MM.1S (cell line): ENCODE measurements around the gene NOSIP.

Source experiments
- DNase-seq: peaks from one replicate; pipeline ENCODE4 v3.0.0-alpha.2; 2015
- H2AFZ ChIP-seq: fragments of 300-600 bp; sonication (generic); 2 replicates; pipeline ENCODE4 v1.6.0; 2016; ENCODE audit warnings: antibody characterized with exemption, low read length
- H3F3A ChIP-seq: fragments of 300-600 bp; sonication (generic); 2 replicates; pipeline ENCODE4 v1.6.1; 2016; ENCODE audit warnings: mild to moderate bottlenecking, antibody characterized with exemption, low read length, moderate library complexity, mixed read lengths; ENCODE audit not compliant: insufficient read depth
- H3K27ac ChIP-seq: fragments of 300-600 bp; sonication (generic); 2 replicates; pipeline ENCODE4 v1.5.1; 2016; ENCODE audit warnings: mild to moderate bottlenecking, low read length
- H3K27me3 ChIP-seq: fragments of 300-600 bp; sonication (generic); replicated peaks from 2 replicates; pipeline ENCODE4 v1.6.0; 2016; ENCODE audit warnings: low read length; ENCODE audit not compliant: insufficient read depth
- H3K36me3 ChIP-seq: fragments of 300-600 bp; sonication (generic); replicated peaks from 2 replicates; pipeline ENCODE4 v1.6.1; 2016; ENCODE audit warnings: mild to moderate bottlenecking, low read length, mixed read lengths; ENCODE audit not compliant: insufficient read depth
- H3K4me1 ChIP-seq: fragments of 300-600 bp; sonication (generic); 2 replicates; pipeline ENCODE4 v1.6.1; 2016; ENCODE audit warnings: low read length, mixed read lengths
- H3K4me2 ChIP-seq: fragments of 300-600 bp; sonication (generic); 2 replicates; pipeline ENCODE4 v1.6.0; 2016; ENCODE audit warnings: low read depth, low read length
- H3K4me3 ChIP-seq: fragments of 300-600 bp; sonication (generic); 2 replicates; pipeline ENCODE4 v1.5.1; 2016; ENCODE audit warnings: low read length, mixed read lengths
- H3K79me2 ChIP-seq: fragments of 300-600 bp; sonication (generic); 2 replicates; pipeline ENCODE4 v1.6.1; 2016; ENCODE audit warnings: mixed run types, low read length, mixed read lengths
- H3K9ac ChIP-seq: fragments of 300-600 bp; sonication (generic); 2 replicates; pipeline ENCODE4 v1.6.1; 2016; ENCODE audit warnings: low read length, mixed read lengths
- H3K9me2 ChIP-seq: fragments of 300-600 bp; sonication (generic); replicated peaks from 2 replicates; pipeline ENCODE4 v1.6.1; 2016; ENCODE audit warnings: mild to moderate bottlenecking, low read length, mixed read lengths; ENCODE audit not compliant: insufficient read depth
- H3K9me3 ChIP-seq: fragments of 300-600 bp; sonication (generic); replicated peaks from 2 replicates; pipeline ENCODE4 v1.6.1; 2016; ENCODE audit warnings: mild to moderate bottlenecking, low read length, mixed read lengths; ENCODE audit not compliant: insufficient read depth
- H4K20me1 ChIP-seq: fragments of 300-600 bp; sonication (generic); 2 replicates; pipeline ENCODE4 v1.6.1; 2016; ENCODE audit warnings: mild to moderate bottlenecking, low read length, moderate library complexity, mixed read lengths; ENCODE audit not compliant: insufficient read depth
- EZH2 ChIP-seq: fragments of 300-600 bp; sonication (generic); optimal IDR thresholded peaks from 2 replicates; pipeline ENCODE3; 2017; ENCODE audit warnings: low read depth, mild to moderate bottlenecking, antibody characterized with exemption, low read length, mixed read lengths
- EZH2phosphoT487 ChIP-seq: fragments of 300-600 bp; sonication (generic); IDR thresholded peaks from 2 replicates; pipeline ENCODE4 v1.6.1; 2018; ENCODE audit warnings: antibody characterized with exemption, low read length
- TF ChIP-seq, protein P1 (sequence below): fragments of 300-600 bp; sonication (generic); IDR thresholded peaks from 2 replicates; pipeline ENCODE4 v1.5.1; 2016; ENCODE audit warnings: antibody characterized with exemption, low read length, mixed read lengths

Gene NOSIP

GRCh38 chr19:49565261-49565660 lies 15.1 kb downstream of the NOSIP start:
- Histone ChIP-seq H3K4me3 (no peak overlapping the region), H3K4me2 (no peak overlapping the region), H2AFZ (no peak overlapping the region), H4K20me1 (no peaks in the 10 kb centered on the region), H3F3A (no peaks in the 10 kb centered on the region), H3K9me2 (no peaks in the 10 kb centered on the region), H3K4me1 (no peaks in the 10 kb centered on the region; the same call in 1 of the 2 replicates), H3K9ac (no peak overlapping the region), H3K27me3 (no peaks in the 10 kb centered on the region), H3K36me3 (no peaks in the 10 kb centered on the region), H3K79me2 (peaks cover 26% of the 10 kb centered on the region), H3K9me3 (no peaks in the 10 kb centered on the region), H3K27ac (no peak overlapping the region)
- DNase-seq: no peak
- TF ChIP-seq EZH2: no peak
- no peak for TF ChIP-seq EZH2phosphoT487
- TF ChIP-seq, protein P1, sequence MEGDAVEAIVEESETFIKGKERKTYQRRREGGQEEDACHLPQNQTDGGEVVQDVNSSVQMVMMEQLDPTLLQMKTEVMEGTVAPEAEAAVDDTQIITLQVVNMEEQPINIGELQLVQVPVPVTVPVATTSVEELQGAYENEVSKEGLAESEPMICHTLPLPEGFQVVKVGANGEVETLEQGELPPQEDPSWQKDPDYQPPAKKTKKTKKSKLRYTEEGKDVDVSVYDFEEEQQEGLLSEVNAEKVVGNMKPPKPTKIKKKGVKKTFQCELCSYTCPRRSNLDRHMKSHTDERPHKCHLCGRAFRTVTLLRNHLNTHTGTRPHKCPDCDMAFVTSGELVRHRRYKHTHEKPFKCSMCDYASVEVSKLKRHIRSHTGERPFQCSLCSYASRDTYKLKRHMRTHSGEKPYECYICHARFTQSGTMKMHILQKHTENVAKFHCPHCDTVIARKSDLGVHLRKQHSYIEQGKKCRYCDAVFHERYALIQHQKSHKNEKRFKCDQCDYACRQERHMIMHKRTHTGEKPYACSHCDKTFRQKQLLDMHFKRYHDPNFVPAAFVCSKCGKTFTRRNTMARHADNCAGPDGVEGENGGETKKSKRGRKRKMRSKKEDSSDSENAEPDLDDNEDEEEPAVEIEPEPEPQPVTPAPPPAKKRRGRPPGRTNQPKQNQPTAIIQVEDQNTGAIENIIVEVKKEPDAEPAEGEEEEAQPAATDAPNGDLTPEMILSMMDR: no peak

DNA sequence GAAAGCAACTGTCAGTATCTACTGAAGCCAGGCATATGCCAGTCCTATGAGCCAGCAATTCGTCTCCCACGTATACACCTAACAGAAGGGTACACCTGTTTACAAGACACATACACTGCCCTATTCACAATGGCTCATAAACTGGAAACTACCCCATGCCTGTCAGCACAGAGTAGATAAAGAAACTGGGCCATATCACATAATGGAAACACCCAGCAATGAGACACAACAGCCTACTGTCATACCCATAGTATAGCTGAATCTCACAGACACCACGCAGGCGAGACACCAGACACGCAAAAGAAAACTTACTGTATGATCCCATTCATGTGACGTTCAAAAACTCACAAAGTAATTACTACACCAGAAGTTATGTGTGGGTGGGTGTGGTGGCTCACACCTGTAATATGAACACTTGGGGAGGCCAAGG lies 15.7 kb downstream of the NOSIP start:
- H3K27ac ChIP-seq: no peak overlapping the region
- H3K4me3 ChIP-seq: no peak overlapping the region
- no peak overlapping the region for H2AFZ ChIP-seq
- no peaks in the 10 kb centered on the region for H3K27me3 ChIP-seq
- no peak overlapping the region for H3K9ac ChIP-seq
- H3F3A ChIP-seq: no peaks in the 10 kb centered on the region
- H3K9me2 ChIP-seq: no peaks in the 10 kb centered on the region
- no peaks in the 10 kb centered on the region for H3K9me3 ChIP-seq
- TF ChIP-seq, protein P1: no peak
- TF ChIP-seq EZH2 (no peak), EZH2phosphoT487 (no peak)
- H3K4me2 ChIP-seq: no peak overlapping the region
- H4K20me1 ChIP-seq: no peaks in the 10 kb centered on the region
- DNase-seq: no peak
- H3K79me2 ChIP-seq: peaks cover 22% of the 10 kb centered on the region
- H3K36me3 ChIP-seq: no peaks in the 10 kb centered on the region
- no peaks in the 10 kb centered on the region for H3K4me1 ChIP-seq

GRCh38 chr19:49560358-49560900 lies 19.9 kb downstream of the NOSIP start:
- TF ChIP-seq EZH2 (no peak), EZH2phosphoT487 (no peak)
- no peak overlapping the region for H3K9ac ChIP-seq

DNA sequence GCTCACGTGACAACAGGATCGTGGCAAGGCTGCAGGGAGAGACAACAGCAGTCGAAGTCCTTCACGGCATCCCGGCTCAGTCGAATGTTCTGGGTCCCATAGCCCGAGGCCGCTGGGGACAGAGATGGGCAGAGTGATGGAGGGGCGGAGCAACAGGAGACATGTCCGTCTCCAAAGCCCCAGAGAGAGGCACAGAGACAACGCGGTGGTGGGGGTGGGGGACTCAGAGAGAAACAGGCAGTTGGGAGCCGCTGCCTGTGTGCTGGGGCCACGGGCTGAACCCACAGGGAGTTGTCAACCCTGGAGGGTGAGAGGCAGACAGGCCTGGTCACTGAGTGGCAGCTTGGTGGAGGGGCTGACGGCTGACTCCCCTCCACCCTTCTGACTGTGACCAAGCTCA lies 20.4 kb downstream of the NOSIP start:
- Histone ChIP-seq H3K9ac (no peak overlapping the region), H3K27ac (no peak overlapping the region)

More at GRCh38 chr19:49560358-49560900, 19.9 kb downstream of the NOSIP start:
- Histone ChIP-seq H3K4me2 (no peak overlapping the region), H3K27me3 (no peaks in the 10 kb centered on the region), H3K4me1 (no peaks in the 10 kb centered on the region), H2AFZ (no peak overlapping the region), H3K79me2 (peaks cover 10% of the 10 kb centered on the region; the same call in 1 of the 2 replicates), H3K4me3 (no peak overlapping the region), H4K20me1 (no peaks in the 10 kb centered on the region), H3K9me3 (no peaks in the 10 kb centered on the region), H3F3A (no peaks in the 10 kb centered on the region), H3K27ac (no peak overlapping the region), H3K36me3 (no peaks in the 10 kb centered on the region), H3K9me2 (no peaks in the 10 kb centered on the region)
- no peak for DNase-seq

More for the DNA sequence above, 20.4 kb downstream of the NOSIP start:
- no peak overlapping the region for H3K4me3 ChIP-seq
- H3K27me3 ChIP-seq: no peaks in the 10 kb centered on the region
- no peak overlapping the region for H2AFZ ChIP-seq
- H3F3A ChIP-seq: no peaks in the 10 kb centered on the region
- no peaks in the 10 kb centered on the region for H3K9me3 ChIP-seq
- H3K4me1 ChIP-seq: no peaks in the 10 kb centered on the region
- no peaks in the 10 kb centered on the region for H3K9me2 ChIP-seq
- H3K4me2 ChIP-seq: no peak overlapping the region
- no peaks in the 10 kb centered on the region for H3K36me3 ChIP-seq
- peaks cover 10% of the 10 kb centered on the region; the same call in 1 of the 2 replicates for H3K79me2 ChIP-seq
- TF ChIP-seq EZH2phosphoT487 (no peak), EZH2 (no peak)
- TF ChIP-seq, protein P1: no peak
- no peaks in the 10 kb centered on the region for H4K20me1 ChIP-seq
- DNase-seq: no peak
